Ascending aorta (tissue), 2 donors: ENCODE results near the gene TMEM8B. TPM values are rescaled to one million over a fixed set of nuclear protein-coding genes. Genes with fewer than 3 reads are reported as not detected.
"Not testable (repeated sequence)": the region's sequence is repeated elsewhere in the genome, so short reads cannot be mapped to it uniquely, and the experiment has no call there.

Experiments used
- DNase-seq, 2 donors: peaks; one replicate each; pipeline ENCODE4 v3.0.0-alpha.2; 2019; ENCODE audit warnings: low spot score in 2 of 2
- H3K27ac ChIP-seq, 2 donors: fragments of 200-600 bp; sonication (generic); one replicate each; pipeline ENCODE4 v1.5.1; 2016 to 2017; ENCODE audit warnings: mild to moderate bottlenecking in 1 of 2
- H3K27me3 ChIP-seq: fragments of 200-600 bp; sonication (generic); one replicate; pipeline ENCODE4 v1.5.1; 2017
- H3K36me3 ChIP-seq, 2 donors: fragments of 200-600 bp; sonication (generic); one replicate each; pipeline ENCODE4 v1.5.1; 2016
- H3K4me1 ChIP-seq, 2 donors: fragments of 200-600 bp; sonication (generic); one replicate each; pipeline ENCODE4 v1.5.1; 2016 to 2017; ENCODE audit warnings: mild to moderate bottlenecking in 1 of 2
- H3K4me3 ChIP-seq, 2 donors: fragments of 200-600 bp; sonication (generic); one replicate each; pipeline ENCODE4 v1.5.1; 2016 to 2017; ENCODE audit warnings: mild to moderate bottlenecking in 1 of 2
- H3K9me3 ChIP-seq, 2 donors: fragments of 200-600 bp; sonication (generic); one replicate each; pipeline ENCODE4 v1.5.1; 2016
- CTCF ChIP-seq, 3 experiments: fragments of 200-600 bp in 2 of 3; fragments of 450-650 bp in 1 of 3; sonication (generic) in 2 of 3; IDR thresholded peaks; one replicate each; pipeline ENCODE4 v1.5.1; 2016 to 2019; ENCODE audit warnings: antibody characterized with exemption in 3 of 3, mild to moderate bottlenecking in 1 of 3, moderate library complexity in 1 of 3
- intact Hi-C: fragments of 100-400 bp; cut with DNase I; formaldehyde crosslinking; loops from one replicate; pipeline ENCODE4 v1.15.1; 2023
- total RNA-seq: library from RNA; depleted of rRNA; stranded (reverse); fragments of >200 nt; gene quantifications from one replicate; pipeline ENCODE4 v1.1.0, GENCODE V29; 2016

TMEM8B gene
- total RNA-seq, 1 donor from 2014 or later = 37.3 TPM

GRCh38 chr9:35872505-35872904, 43.5 kb downstream of the TMEM8B start:
- peaks cover 3 to 14% of the 10 kb centered on the region in 2 donors for H3K9me3 ChIP-seq
- H3K27ac ChIP-seq = no peak overlapping the region
- H3K4me3 ChIP-seq = no peak overlapping the region
- H3K4me1 ChIP-seq = no peaks in the 10 kb centered on the region
- TF ChIP-seq CTCF (IDR thresholded peaks at IDR 0.05) = no peak
- intact Hi-C loops = no loop called here
- no peaks in the 10 kb centered on the region for H3K27me3 ChIP-seq
- no peaks in the 10 kb centered on the region for H3K36me3 ChIP-seq
- DNase-seq = no peak

- intact Hi-C loops = loop anchor here (1.0 to 5.0 kb wide), 4 partner anchors 55 to 235 kb away; partner anchors contain the start of genes FAM221B and TMEM8B
- Histone ChIP-seq H3K36me3 (no peaks in the 10 kb centered on the region), H3K27me3 (no peaks in the 10 kb centered on the region), H3K4me1 (no peaks in the 10 kb centered on the region), H3K9me3 (peaks cover 0 to under 1% of the 10 kb centered on the region in 2 donors), H3K4me3 (no peak overlapping the region), H3K27ac (no peak overlapping the region)
- DNase-seq = peak in 1 of 2 donors; percentile 90
- TF ChIP-seq CTCF (IDR thresholded peaks at IDR 0.05) = peak; percentile 90 to 96 (median 91)
Measured at GRCh38 chr9:35882263-35882848, 53.3 kb downstream of the TMEM8B start.

GRCh38 chr9:35882996-35883395, 54.0 kb downstream of the TMEM8B start:
- H3K9me3 ChIP-seq = no peaks in the 10 kb centered on the region
- DNase-seq = no peak
- H3K4me3 ChIP-seq = no peak overlapping the region
- no peak overlapping the region for H3K27ac ChIP-seq
- no peaks in the 10 kb centered on the region for H3K4me1 ChIP-seq
- TF ChIP-seq CTCF (IDR thresholded peaks at IDR 0.05) = no peak
- intact Hi-C loops = loop anchor here (1.0 to 5.0 kb wide), 4 partner anchors 56 to 236 kb away; partner anchors contain the start of genes FAM221B and TMEM8B
- no peaks in the 10 kb centered on the region for H3K36me3 ChIP-seq
- H3K27me3 ChIP-seq = no peaks in the 10 kb centered on the region

GRCh38 chr9:35884908-35885307, 55.9 kb downstream of the TMEM8B start:
- intact Hi-C loops = loop anchor here (5.0 kb wide), 3 partner anchors 58 to 238 kb away; partner anchors contain the start of genes FAM221B and TMEM8B
- not testable (repeated sequence) for H3K27me3 ChIP-seq, DNase-seq, H3K4me1 ChIP-seq, H3K9me3 ChIP-seq, H3K27ac ChIP-seq, H3K36me3 ChIP-seq, H3K4me3 ChIP-seq

GRCh38 chr9:35891646-35892045, 62.6 kb downstream of the TMEM8B start:
- Histone ChIP-seq H3K9me3 (no peaks in the 10 kb centered on the region), H3K27ac (no peak overlapping the region), H3K4me3 (no peak overlapping the region), H3K27me3 (no peaks in the 10 kb centered on the region), H3K36me3 (no peaks in the 10 kb centered on the region), H3K4me1 (no peaks in the 10 kb centered on the region)
- DNase-seq = no peak
- TF ChIP-seq CTCF (IDR thresholded peaks at IDR 0.05) = no peak
- intact Hi-C loops = no loop called here

- Histone ChIP-seq H3K27ac (no peak overlapping the region), H3K9me3 (no peaks in the 10 kb centered on the region), H3K4me3 (no peak overlapping the region), H3K36me3 (no peaks in the 10 kb centered on the region), H3K4me1 (no peaks in the 10 kb centered on the region), H3K27me3 (no peaks in the 10 kb centered on the region)
- intact Hi-C loops = no loop called here
- TF ChIP-seq CTCF (IDR thresholded peaks at IDR 0.05) = no peak
- DNase-seq = no peak
Measured at GRCh38 chr9:35892051-35892450, 63.0 kb downstream of the TMEM8B start.
